NCI-H146 (cell line): ENCODE results near the gene MT1X.
"Not testable (repeated sequence)": the region's sequence is repeated elsewhere in the genome, so short reads cannot be mapped to it uniquely, and the experiment has no call there.

Experiments used
- DNase-seq: peaks from one replicate; lab custom pipeline; 2025; lab: John Stamatoyannopoulos, UW

The MT1X gene

GRCh38 chr16:56710181-56710737, 28.0 kb downstream of the MT1X start:
- peak; percentile 32 for DNase-seq

DNA sequence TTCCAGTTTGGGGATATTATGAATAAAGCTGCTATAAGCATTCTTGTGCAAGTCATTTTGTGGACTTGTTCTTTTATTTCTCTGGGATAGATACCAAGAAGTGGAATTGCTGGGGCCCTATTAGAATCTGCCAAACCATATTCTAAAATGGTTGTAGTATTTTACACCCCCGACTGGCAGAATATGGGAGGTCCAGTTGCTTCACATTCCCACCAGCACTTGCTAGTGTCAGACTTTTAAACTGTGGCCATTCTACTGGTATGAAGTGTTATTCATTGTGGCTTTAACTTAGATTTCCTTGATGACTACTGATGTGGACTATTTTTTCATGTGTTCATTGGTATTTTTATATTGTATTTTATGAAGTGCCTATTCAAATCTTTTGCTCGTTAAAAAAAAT, 29.6 kb downstream of the MT1X start:
- no peak for DNase-seq

GRCh38 chr16:56713794-56714193, 31.5 kb downstream of the MT1X start:
- no peak for DNase-seq

DNA sequence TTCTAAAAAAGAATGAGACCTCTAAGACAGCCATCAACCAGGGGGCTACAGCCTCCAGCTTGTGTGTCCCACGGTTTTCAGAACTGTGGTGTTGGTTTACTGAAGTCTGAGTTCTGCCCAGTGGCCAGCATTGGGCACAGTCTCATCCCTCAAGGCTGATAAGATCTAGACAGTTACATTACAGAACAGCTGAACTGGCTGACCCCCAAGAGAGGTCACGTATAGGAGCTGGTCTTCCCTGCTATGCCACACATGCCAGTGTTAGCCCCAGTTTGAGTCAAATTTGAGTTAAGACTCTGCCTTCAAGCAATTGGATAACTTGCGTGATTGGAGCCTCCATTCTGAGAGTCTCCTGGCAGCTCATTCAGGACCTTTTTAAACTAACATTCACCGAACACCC, 32.9 kb downstream of the MT1X start:
- no peak for DNase-seq

GRCh38 chr16:56716761-56717160, 34.5 kb downstream of the MT1X start:
- DNase-seq = no peak

DNA sequence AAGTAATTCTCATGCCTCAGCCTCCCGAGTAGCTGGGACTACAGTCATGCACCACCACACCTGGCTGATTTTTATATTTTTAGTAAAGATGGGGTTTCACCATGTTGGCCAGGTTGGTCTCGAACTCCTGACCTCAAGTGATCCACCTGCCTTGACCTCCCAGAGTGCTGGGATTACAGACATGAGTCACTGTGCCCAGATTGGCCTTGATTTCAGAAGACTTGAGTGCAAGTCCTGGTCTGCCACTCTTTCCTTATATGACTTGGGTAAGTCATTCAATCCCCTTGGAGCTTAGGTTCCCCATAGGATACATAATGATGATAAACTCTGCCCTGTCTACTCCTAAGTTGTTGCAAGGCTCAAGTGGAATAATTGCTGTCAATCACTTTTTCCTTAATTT, 35.3 kb downstream of the MT1X start:
- DNase-seq = not testable (repeated sequence)

DNA sequence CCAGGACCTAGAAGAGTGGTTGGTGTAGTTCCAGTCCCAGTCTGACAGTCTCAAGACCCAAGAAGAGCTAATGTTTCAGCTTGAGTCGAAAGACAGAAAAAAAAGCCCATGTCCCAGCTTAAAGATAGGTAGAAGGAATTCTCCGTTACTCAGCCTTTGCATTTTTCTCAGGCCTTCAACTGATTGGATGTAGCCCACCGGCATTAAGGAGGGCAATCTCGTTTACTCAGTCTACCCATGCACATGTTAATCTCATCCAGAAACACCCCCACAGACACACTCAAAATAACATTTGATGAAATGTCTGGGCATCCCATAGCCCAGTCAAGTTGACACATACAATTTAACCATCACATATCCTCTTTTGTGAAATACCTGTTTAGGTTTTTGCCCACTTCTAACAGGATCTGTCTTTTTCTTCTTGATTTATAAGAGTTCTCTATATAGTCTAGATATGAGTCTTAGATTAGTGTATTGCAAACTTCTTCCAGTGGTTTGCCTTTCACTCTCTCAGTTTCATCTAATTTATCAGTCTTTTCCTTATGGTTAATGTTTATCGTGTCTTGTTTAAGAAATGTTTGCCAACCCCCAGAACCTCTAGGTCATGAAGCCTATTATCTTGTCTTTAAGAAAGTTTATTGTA, 40.1 kb downstream of the MT1X start:
- no peak for DNase-seq

GRCh38 chr16:56724191-56724590, 41.9 kb downstream of the MT1X start:
- DNase-seq = no peak

- DNase-seq = no peak
Observed at GRCh38 chr16:56726283-56726682, 44.0 kb downstream of the MT1X start.

- DNase-seq = no peak
Observed at GRCh38 chr16:56726926-56727325, 44.7 kb downstream of the MT1X start.

- no peak for DNase-seq
Observed at GRCh38 chr16:56728027-56728426, 45.8 kb downstream of the MT1X start.

GRCh38 chr16:56728980-56729734, 46.9 kb downstream of the MT1X start:
- no peak for DNase-seq

- peak; percentile 90 for DNase-seq
Observed at GRCh38 chr16:56729735-56730662, 47.7 kb downstream of the MT1X start, which contains the start of gene NUP93. TSS of gene NUP93 (plus strand) at chr16:56730129. CDS start at chr16:56748248, 18,119 bp downstream.

- no peak for DNase-seq
Observed at GRCh38 chr16:56732366-56732765, 50.1 kb downstream of the MT1X start.

GRCh38 chr16:56732832-56733231, 50.6 kb downstream of the MT1X start:
- DNase-seq = no peak
